Measurements from ENCODE around the gene GBA2.
A peak's percentile ranks its signal among the peaks of the same experiment; 100 is the strongest.

GBA2 gene

GRCh38 chr9:35763803-35764202 lies 14.8 kb upstream of the GBA2 start:
- no peak for DNase-seq

DNA sequence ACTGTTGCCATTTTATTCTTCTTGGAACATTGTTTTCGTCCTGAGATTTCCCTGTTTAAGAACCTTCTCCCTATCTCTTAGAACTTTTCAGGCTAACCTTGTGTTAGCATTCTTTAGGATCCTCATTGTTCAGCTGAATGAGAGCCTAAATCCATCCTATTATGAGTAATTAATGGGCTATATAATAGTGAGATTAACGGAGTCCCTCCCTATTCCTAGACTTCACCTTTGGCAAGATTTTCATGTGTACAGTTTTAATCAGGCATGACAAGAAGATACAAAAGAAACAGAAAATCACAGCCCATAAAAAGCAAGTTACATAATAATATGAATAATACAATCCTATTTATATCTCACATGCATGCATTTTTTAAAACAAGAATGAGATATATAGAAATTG lies 14.2 kb upstream of the GBA2 start:
- DNase-seq, result no peak

DNA sequence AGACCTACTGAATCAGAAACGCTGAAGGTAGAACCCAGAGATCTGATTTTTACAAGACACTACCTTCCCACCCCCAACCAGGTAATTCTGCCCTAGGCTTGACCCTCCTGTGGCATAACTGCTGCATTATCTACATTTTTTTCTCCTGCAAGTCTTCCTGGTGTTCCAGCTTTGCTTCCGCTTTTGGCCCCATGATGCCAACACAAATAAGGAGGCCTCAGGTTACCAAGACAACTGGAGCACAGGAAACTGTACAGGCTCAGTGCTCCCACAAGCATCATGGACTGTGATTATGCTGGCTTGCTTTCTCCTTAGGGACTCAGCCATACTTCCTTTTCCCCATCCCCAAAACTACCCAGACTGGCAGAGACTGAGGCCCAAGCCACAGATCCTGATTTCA lies 11.6 kb upstream of the GBA2 start:
- no peak for DNase-seq

DNA sequence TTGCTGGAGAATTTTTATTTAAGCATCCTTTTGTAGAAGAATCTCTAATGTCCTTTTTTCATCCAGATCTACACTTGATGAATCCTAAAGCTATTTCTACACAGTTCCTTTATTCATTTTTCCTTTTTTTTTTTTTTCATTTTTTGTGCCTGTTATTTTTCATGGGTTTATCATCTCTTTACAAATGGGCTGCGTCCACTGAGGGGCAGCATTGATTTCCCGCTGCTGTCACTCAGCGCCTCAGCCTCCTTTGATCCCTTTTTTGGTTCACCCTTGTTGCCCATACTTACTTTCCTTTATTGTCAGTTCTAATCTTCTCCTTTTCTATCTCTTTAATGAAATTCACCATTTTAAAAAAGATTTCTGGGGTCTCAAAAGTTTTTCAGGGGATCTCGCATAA lies 10.8 kb upstream of the GBA2 start:
- DNase-seq, result no peak

DNA sequence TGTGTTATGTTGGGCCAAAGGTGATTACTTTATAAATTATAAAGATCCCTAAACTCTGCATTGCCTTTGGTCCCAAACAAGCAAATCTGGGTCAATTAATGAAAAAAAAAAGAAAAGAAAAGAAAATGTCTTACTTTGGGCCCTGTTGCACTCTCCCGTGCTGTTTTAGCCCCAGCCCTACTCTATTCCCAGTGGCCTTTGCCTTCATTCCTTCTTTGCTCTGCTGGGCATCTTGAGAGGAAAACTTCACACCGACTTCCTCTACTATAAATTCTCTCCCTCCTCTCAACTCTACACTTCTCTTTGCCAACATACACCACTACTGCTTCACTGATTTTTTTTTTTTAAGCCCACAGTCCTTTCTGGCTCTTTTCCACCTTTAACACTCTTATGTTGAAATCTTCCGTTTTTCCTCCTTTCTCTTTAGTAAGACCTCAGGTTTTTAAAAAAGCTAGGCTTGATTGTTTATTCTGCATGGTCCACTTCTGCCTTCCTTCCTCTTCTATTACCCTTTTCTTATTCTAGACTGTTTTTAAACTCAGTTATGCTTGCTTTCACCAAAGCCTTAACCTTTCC lies 9.5 kb upstream of the GBA2 start:
- DNase-seq, result no peak

GRCh38 chr9:35757892-35758275 lies 8.9 kb upstream of the GBA2 start:
- no peak for DNase-seq

- peak in 1 of 2 donors; percentile 13 for DNase-seq
These were observed 8.3 kb upstream of the GBA2 start for GRCh38 chr9:35757226-35757891.

GRCh38 chr9:35756275-35757225 lies 7.5 kb upstream of the GBA2 start:
- DNase-seq, result peak; percentile 73 to 79

DNA sequence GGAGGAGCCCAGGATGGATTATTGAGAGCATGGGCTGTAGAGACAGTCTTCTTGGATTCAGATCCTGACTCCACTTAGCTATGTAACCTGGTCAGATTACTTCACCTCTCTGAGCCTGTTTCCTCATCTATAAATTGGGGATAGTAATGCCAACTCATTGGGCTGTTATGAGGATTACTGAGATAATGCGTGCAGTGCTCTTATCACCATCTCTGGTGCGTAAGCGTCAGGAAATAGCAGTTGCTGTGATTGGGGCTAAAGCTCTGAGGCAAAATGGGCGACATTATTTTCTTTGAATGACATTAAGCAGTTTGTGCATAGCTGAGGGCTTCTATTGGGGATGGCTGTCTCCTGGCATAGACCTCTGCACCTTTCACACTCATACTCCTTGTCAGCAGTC lies 6.0 kb upstream of the GBA2 start:
- DNase-seq, result no peak

- no peak for DNase-seq
These were observed 5.2 kb upstream of the GBA2 start, which contains the start of gene MSMP for GRCh38 chr9:35754264-35754663. TSS of gene MSMP (minus strand) at chr9:35754276. CDS start at chr9:35754129, 147 bp downstream.

DNA sequence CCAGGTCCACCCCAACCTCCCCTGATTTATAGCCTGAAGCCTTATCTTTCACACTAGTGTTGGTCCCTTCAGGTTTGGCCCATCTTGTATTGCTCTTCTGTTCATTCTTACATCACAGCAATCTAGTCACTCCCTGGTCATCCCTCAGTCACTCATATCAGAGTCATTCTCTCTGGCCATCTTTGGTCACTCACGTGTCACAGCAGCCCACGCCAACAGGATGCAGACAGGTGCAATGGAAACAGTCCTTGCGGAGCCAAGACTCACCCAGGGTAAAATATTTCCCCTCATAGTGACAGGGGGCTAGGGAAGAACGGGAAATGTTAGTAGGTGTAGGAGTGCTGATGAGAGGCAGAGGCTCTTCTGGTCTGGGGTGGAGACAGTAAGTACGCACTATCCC lies 4.4 kb upstream of the GBA2 start:
- no peak for DNase-seq

- no peak for DNase-seq
These were observed 1.2 kb upstream of the GBA2 start for GRCh38 chr9:35750256-35750531.

DNA sequence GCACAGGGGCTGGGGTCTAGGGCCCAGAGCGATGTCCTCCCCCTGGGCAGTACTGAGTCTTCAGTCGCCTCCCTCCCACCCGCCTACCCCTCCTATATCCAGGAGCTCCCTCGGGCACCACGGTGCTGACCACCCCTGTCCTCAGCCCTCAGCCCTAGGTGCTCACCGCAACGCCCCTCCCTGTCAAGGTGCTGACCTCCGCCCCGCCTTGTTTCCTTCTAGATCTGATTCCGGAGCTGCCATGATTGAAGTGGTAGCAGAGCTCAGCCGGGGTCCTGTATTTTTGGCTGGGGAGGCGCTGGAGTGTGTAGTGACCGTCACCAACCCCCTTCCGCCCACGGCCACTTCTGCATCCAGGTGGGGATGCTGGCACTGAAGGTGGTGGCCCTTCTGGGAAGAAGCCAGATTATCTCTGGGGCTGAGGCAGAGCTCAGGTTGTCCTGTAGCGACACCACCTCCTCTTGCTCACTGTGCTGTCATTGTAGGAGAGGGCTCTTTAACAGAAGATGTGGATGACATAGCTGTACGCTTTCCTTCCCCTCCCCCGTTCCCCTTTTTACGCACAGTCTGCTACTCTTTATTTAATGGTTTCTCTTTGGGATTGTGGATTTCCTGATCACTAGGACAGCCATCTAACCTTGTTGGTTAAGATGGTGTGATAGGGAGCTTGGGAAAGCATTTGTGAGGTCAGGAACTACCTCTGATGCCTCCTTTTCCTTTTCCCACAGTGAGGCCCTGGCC lies 657 bp upstream of the GBA2 start:
- DNase-seq, result peak; percentile 40 to 60

DNA sequence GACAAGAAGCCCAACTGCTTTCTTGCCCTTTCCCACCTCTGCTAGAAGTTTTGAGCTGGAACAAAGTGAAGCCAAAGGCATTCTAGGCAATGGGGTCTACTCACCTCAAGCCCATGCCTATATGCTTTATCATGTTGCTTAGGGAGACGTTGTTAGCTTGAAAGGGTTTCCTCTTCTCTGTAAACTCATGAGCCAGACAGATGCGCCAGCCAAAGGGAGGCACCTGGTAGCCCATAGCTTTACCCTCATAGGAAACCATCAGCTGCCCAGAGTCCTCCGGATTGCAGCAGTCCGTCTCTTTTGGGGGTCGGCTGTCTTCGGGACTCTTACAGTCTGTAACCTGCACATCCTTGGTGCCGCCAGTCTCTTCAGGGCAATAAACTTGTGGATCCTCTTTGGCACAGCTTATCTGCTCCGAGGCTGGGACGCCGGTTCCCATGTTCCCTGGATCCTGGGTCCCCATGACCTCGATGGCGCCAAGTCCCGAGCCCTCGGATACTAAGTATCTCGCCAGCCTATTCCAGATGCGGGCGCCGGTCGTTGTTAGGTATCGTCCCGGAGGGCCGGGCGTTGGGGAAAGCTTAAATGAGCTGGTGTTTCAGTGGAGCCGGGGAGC lies 678 bp downstream of the GBA2 start:
- peak in 1 of 2 donors; percentile 8 for DNase-seq

GRCh38 chr9:35746583-35746982 lies 2.4 kb downstream of the GBA2 start:
- DNase-seq, result no peak

GRCh38 chr9:35745569-35745968 lies 3.5 kb downstream of the GBA2 start:
- DNase-seq, result no peak

- no peak for DNase-seq
These were observed 5.0 kb downstream of the GBA2 start for GRCh38 chr9:35743880-35744518.

GRCh38 chr9:35743452-35743851 lies 5.6 kb downstream of the GBA2 start:
- no peak for DNase-seq

DNA sequence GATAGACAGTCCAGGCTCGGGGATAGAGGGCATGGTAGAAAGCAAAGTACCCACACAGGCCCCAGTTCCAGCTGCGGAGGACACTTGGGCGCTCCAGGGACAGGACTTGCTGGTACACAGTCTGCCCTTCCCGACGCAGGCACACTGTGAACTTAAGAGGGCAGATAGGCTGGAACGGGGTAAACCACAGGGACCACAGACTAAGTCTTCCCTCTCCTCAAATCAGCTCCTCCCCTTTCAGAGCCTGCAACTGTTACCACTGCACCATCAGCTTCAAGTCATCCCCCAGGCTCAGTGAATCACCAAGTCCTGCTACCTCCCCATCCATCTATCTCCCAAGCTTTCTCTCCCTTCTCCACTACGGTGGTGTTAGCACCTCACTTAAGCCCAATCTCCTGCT lies 7.3 kb downstream of the GBA2 start:
- no peak for DNase-seq

DNA sequence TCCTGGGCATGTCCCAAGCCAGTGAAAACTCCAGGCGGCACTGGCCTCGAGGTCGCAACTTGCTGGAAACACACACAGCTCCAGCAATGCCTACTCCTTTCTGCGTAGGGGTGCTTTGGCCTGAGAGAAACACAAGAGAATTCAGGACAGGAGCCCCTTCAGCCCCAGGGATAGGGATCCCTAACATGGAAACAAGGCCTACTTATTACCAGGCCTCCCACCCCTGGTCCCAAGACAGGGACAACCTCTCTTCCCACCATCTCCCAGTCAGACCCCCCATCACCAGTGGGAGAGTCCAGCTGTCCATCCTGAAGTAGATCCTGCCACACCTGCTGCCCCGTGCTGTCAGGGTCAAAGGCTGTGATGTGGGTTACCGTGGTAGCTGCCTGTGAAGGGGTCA lies 8.8 kb downstream of the GBA2 start:
- no peak for DNase-seq

DNA sequence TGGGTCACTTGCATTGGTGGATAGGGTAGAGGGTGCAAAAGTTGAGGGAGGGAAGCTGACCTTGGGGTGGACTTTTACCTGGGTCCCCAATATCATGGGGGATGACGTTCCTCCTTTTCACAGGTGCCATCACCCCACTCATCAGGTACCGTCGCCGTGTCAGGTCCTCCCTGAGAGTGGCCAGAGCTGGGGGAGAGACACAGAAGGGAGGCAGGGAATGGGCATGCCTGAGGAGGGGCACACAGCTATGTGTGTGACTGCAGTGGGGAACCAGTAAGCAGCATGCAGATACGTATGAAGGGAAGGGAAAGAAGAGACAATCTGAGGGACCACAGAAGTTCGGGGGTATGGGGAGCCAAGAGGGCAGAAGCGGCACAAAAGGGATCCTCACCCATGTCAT lies 10.1 kb downstream of the GBA2 start:
- no peak for DNase-seq

DNA sequence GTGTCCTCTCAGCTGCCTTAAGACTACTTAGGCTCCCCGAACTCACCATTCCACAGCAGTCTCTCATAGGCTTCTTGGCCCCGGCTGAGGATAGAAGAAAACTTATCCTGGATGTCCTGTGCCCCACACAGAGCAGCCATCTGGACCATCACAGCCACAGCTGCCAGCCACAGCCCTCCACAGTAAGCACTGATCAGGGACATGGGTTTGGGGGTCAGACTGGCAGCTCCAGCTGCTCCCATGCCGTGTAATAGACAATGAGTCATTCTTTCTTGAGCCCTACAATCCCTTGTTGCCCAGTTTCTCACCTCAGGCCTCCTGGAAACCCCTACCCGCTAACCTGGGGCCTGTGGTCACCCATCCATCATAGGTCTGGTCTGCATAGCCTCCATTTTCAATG lies 10.8 kb downstream of the GBA2 start:
- DNase-seq, result no peak
